Endodermal cell (in vitro differentiated cells): ENCODE data around the gene TPM3. TPM values are rescaled to one million over a fixed set of nuclear protein-coding genes. Genes with fewer than 3 reads are reported as not detected.

Experiments
- DNase-seq: peaks from one replicate; pipeline ENCODE4 v3.0.0-alpha.2; 2017
- H3K27ac ChIP-seq: 2 replicates; pipeline ENCODE4 v1.5.1; 2013; ENCODE audit warnings: mild to moderate bottlenecking, low read depth, low read length, moderate library complexity
- H3K27me3 ChIP-seq: 2 replicates; pipeline ENCODE4 v1.6.1; 2013; ENCODE audit warnings: mild to moderate bottlenecking, low read length, moderate library complexity; ENCODE audit not compliant: insufficient read depth, control insufficient read depth, poor library complexity, severe bottlenecking
- H3K36me3 ChIP-seq: 2 replicates; pipeline ENCODE4 v1.7.0; 2013; ENCODE audit warnings: mild to moderate bottlenecking, low read length, moderate library complexity; ENCODE audit not compliant: control insufficient read depth, insufficient read depth
- H3K4me1 ChIP-seq: one replicate; pipeline ENCODE4 v1.7.0; 2013; ENCODE audit warnings: low read length; ENCODE audit not compliant: control insufficient read depth, insufficient read depth
- H3K4me3 ChIP-seq: 2 replicates; pipeline ENCODE4 v1.5.1; 2013; ENCODE audit warnings: mild to moderate bottlenecking, low read length, moderate library complexity
- H3K9ac ChIP-seq: 2 replicates; pipeline ENCODE4 v1.6.1; 2013; ENCODE audit warnings: mild to moderate bottlenecking, low read length, moderate library complexity; ENCODE audit not compliant: poor library complexity, severe bottlenecking; ENCODE audit errors: extremely low read depth
- H3K9me3 ChIP-seq: 2 replicates; pipeline ENCODE4 v1.6.1; 2013; ENCODE audit warnings: mild to moderate bottlenecking, low read length, moderate library complexity; ENCODE audit not compliant: control insufficient read depth
- H3K27ac Mint-ChIP-seq: 2 replicates; pipeline ENCODE4 v1.8.0; 2020; ENCODE audit warnings: mixed read lengths
- H3K27me3 Mint-ChIP-seq: 2 replicates; pipeline ENCODE4 v1.8.0; 2021; ENCODE audit warnings: mild to moderate bottlenecking, mixed read lengths; ENCODE audit not compliant: insufficient read depth
- H3K36me3 Mint-ChIP-seq: 2 replicates; pipeline ENCODE4 v1.8.0; 2020; ENCODE audit warnings: low read depth, mixed read lengths
- H3K4me1 Mint-ChIP-seq: 2 replicates; pipeline ENCODE4 v1.8.0; 2020; ENCODE audit warnings: mixed read lengths
- H3K4me3 Mint-ChIP-seq: 2 replicates; pipeline ENCODE4 v1.8.0; 2020; ENCODE audit warnings: mild to moderate bottlenecking, moderate library complexity, mixed read lengths
- H3K9me3 Mint-ChIP-seq: 2 replicates; pipeline ENCODE4 v1.8.0; 2020; ENCODE audit warnings: mild to moderate bottlenecking, mixed read lengths
- WGBS, 2 experiments: methylation state at CpG; one replicate each; pipeline versions ENCODE4 v1.1.5 to v1.1.7; 2013; ENCODE audit warnings: missing lambda C conversion rate in 2 of 2, mixed read lengths in 1 of 2; ENCODE audit not compliant: insufficient coverage in 1 of 2, insufficient read length in 1 of 2; 5-methylcytosine and 5-hydroxymethylcytosine counted together
- total RNA-seq, 2 donors: library from RNA; stranded (reverse); fragmentation: NEBNext Ultra II Directional in 1 of 2; extraction: Animal tissue kit (Norgen Biotek cat#: 25700) in 1 of 2; gene quantifications; 2 replicates in 1 of 2; 3 replicates in 1 of 2; pipeline ENCODE4 v1.2.1, GENCODE V29; 2021
- TF ChIP-seq, protein P1 (sequence below): fragments of 200-600 bp; sonication (generic); conservative IDR thresholded peaks from 2 replicates; pipeline ENCODE4 v1.5.0; 2021; ENCODE audit warnings: antibody characterized with exemption, mild to moderate bottlenecking

TPM3 gene
- total RNA-seq, 2 donors from 2014 or later, result 597 to 679 TPM

- TF ChIP-seq, protein P1, sequence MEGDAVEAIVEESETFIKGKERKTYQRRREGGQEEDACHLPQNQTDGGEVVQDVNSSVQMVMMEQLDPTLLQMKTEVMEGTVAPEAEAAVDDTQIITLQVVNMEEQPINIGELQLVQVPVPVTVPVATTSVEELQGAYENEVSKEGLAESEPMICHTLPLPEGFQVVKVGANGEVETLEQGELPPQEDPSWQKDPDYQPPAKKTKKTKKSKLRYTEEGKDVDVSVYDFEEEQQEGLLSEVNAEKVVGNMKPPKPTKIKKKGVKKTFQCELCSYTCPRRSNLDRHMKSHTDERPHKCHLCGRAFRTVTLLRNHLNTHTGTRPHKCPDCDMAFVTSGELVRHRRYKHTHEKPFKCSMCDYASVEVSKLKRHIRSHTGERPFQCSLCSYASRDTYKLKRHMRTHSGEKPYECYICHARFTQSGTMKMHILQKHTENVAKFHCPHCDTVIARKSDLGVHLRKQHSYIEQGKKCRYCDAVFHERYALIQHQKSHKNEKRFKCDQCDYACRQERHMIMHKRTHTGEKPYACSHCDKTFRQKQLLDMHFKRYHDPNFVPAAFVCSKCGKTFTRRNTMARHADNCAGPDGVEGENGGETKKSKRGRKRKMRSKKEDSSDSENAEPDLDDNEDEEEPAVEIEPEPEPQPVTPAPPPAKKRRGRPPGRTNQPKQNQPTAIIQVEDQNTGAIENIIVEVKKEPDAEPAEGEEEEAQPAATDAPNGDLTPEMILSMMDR, result no peak
- H3K27ac ChIP-seq, result no peak overlapping the region
These were observed 11.8 kb downstream of the TPM3 start for GRCh38 chr1:154179946-154180687.

DNA sequence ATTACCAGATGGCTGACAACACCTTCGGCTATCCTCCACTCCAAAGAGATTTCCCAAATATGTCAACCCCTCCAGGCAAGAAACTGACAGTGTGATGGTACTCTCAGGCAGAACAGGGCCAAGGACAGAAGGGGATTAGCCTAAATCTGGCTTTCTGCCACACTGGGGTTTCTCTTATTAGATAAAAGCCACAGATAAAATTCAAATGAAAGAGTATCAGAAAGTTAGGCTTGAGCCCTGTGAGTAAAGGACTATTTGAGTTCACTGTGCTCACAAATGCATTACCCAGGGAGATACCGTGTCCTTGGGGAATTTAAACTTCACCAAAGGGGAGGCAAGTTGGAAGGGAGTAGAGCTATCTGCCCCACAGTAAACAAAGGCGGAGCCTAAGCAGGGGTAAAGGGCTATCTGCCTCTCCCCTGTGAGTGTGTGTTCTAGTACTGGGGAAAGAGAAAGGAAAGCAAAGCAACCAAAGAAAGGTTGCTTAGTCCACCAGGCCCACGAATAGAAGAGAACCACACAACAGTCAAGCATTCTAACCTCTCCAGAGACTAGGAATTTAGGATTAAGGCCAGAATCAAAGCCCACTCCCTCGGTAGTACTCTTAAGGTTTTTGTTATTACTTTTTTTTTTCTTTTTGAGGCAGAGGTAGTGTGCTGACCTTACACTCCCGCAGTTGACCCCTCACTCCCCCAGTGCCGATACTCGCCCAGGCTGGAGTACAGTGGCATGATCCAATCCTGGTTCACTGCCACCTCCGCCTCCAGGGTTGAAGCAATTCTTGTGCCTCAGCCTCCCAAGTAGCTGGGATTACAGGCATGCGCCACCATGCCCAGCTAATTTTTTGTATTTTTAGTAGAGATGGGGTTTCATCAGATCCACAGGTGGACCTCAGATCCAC lies 12.7 kb downstream of the TPM3 start:
- H3K27me3 ChIP-seq, result no peaks in the 10 kb centered on the region

More at GRCh38 chr1:154179946-154180687, 11.8 kb downstream of the TPM3 start:
- WGBS, 2 experiments, result 68 to 69% methylated on average over 2 to 3 of the region's 3 CpGs
- Histone ChIP-seq H3K9ac (peak overlapping the region; percentile 56), H3K4me3 (peak overlapping the region; percentile 97), H3K4me1 (peaks cover 5% of the 10 kb centered on the region), H3K36me3 (peaks cover 38% of the 10 kb centered on the region), H3K27me3 (no peaks in the 10 kb centered on the region), H3K9me3 (no peaks in the 10 kb centered on the region)
- Mint-ChIP-seq H3K27ac (peak overlapping the region; percentile 86), H3K27me3 (no peaks in the 10 kb centered on the region), H3K4me1 (peaks cover 50% of the 10 kb centered on the region), H3K9me3 (no peaks in the 10 kb centered on the region), H3K4me3 (peak overlapping the region; percentile 97), H3K36me3 (peaks cover 42% of the 10 kb centered on the region)
- peak; percentile 68 for DNase-seq

DNA sequence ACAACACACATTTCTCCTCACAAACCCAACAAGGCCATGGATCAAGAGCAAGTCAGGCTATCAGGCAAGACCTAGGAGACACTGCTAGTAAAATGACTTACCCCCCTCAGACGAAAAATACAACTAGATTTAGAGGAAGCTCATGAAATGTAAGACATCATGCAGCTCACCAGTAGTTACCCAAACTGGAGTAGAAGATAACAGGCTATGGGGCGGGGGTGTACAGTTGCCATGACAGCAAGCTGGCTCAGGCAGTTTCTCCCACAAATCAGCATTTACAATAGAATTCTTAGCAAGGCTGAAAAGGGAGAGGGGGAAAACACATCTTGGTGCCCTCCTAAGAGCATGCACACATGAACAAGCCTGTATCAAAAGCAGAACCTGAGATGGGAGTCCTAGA lies 13.9 kb downstream of the TPM3 start:
- Histone ChIP-seq H3K4me1 (peaks cover 5% of the 10 kb centered on the region), H3K4me3 (peak overlapping the region; percentile 97), H3K36me3 (peaks cover 47% of the 10 kb centered on the region), H3K9me3 (no peaks in the 10 kb centered on the region), H3K27me3 (no peaks in the 10 kb centered on the region), H3K9ac (no peak overlapping the region), H3K27ac (no peak overlapping the region)
- no peak for DNase-seq
- H3K4me1 Mint-ChIP-seq, result peaks cover 46% of the 10 kb centered on the region
- peak overlapping the region; percentile 97 for H3K4me3 Mint-ChIP-seq
- no peaks in the 10 kb centered on the region for H3K27me3 Mint-ChIP-seq
- no peaks in the 10 kb centered on the region for H3K9me3 Mint-ChIP-seq
- WGBS, 2 experiments, result 80% methylated on average over 2 of the region's 2 CpGs; no CpG with 5 or more reads in 1 of the 2 experiments
- H3K27ac Mint-ChIP-seq, result peak overlapping the region; percentile 86
- peaks cover 51% of the 10 kb centered on the region for H3K36me3 Mint-ChIP-seq
- TF ChIP-seq, protein P1, result no peak

More for the DNA sequence above, 12.7 kb downstream of the TPM3 start:
- DNase-seq, result no peak
- Mint-ChIP-seq H3K4me3 (peak overlapping the region; percentile 97), H3K27me3 (no peaks in the 10 kb centered on the region), H3K27ac (peak overlapping the region; percentile 86), H3K36me3 (peaks cover 49% of the 10 kb centered on the region), H3K4me1 (peaks cover 50% of the 10 kb centered on the region), H3K9me3 (no peaks in the 10 kb centered on the region)
- Histone ChIP-seq H3K9ac (peak overlapping the region; percentile 56), H3K9me3 (no peaks in the 10 kb centered on the region), H3K4me1 (peaks cover 5% of the 10 kb centered on the region), H3K4me3 (peak overlapping the region; percentile 97), H3K27ac (peak overlapping the region; percentile 19), H3K36me3 (peaks cover 45% of the 10 kb centered on the region)
- TF ChIP-seq, protein P1, result no peak
- 84 to 92% methylated on average over 6 to 10 of the region's 10 CpGs for WGBS, 2 experiments
